ENCODE data around the gene ZSWIM5.
"Not testable (repeated sequence)": the region's sequence is repeated elsewhere in the genome, so short reads cannot be mapped to it uniquely, and the experiment has no call there.

The ZSWIM5 gene

DNA sequence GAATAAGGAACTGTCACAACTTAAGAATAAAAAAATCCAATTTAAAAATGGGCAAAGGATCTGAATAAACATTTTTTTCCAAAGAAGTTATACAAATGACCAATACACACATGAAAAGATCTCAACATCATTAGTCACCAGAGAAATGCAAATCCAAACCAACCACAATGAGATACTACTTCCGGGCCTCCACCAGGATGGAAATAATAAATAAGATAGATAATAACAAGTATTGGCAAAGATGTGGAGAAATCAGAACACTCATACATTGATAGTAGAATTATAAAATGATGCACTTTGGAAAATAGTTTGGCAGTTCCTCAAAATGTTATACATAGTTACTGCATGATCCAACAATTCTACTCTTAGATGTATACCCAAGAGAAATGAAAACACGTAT is 18.7 kb downstream of the ZSWIM5 start:
- no peak for TF ChIP-seq CTCF (IDR thresholded peaks at IDR 0.05; ENCODE audit: insufficient read depth, low read depth, low read length, missing control alignments)

DNA sequence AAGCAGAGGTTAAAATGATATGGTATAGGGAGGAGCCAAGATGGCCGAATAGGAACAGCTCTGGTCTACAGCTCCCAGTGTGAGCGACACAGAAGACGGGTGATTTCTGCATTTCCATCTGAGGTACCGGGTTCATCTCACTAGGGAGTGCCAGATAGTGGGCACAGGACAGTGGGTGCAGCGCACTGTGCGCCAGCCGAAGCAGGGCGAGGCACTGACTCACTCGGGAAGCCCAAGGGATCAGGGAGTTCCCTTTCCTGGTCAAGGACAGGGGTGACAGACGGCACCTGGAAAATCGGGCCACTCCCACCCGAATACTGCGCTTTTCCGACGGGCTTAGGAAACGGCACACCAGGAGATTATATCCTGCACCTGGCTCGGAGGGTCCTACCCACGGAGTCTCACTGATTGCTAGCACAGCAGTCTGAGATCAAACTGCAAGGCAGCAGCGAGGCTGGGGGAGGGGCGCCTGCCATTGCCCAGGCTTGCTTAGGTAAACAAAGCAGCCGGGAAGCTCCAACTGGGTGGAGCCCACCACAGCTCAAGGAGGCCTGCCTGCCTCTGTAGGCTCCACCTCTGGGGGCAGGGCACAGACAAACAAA is 26.4 kb downstream of the ZSWIM5 start:
- not testable (repeated sequence) for DNase-seq (ENCODE audit: low read depth); H3K4me3 ChIP-seq (ENCODE audit: low read depth, low read length)

More for the DNA sequence above, 18.7 kb downstream of the ZSWIM5 start:
- DNase-seq (ENCODE audit: low read depth) = no peak
- H3K4me3 ChIP-seq (ENCODE audit: low read depth, low read length) = no peak overlapping the region

GRCh38 chr1:45177452-45177851 is 29.0 kb downstream of the ZSWIM5 start:
- no peak overlapping the region for H3K4me3 ChIP-seq (ENCODE audit: low read depth, low read length)
- TF ChIP-seq CTCF (IDR thresholded peaks at IDR 0.05; ENCODE audit: insufficient read depth, low read depth, low read length, missing control alignments) = no peak
- DNase-seq (ENCODE audit: low read depth) = no peak

GRCh38 chr1:45172764-45173163 is 33.6 kb downstream of the ZSWIM5 start:
- H3K4me3 ChIP-seq (ENCODE audit: low read depth, low read length) = no peak overlapping the region
- DNase-seq (ENCODE audit: low read depth) = no peak
- no peak for TF ChIP-seq CTCF (IDR thresholded peaks at IDR 0.05; ENCODE audit: insufficient read depth, low read depth, low read length, missing control alignments)

- no peak overlapping the region for H3K4me3 ChIP-seq (ENCODE audit: low read depth, low read length)
- no peak for TF ChIP-seq CTCF (IDR thresholded peaks at IDR 0.05; ENCODE audit: insufficient read depth, low read depth, low read length, missing control alignments)
- DNase-seq (ENCODE audit: low read depth) = no peak
Observed at GRCh38 chr1:45172005-45172404, 34.4 kb downstream of the ZSWIM5 start.

GRCh38 chr1:45171575-45171974 is 34.8 kb downstream of the ZSWIM5 start:
- no peak for TF ChIP-seq CTCF (IDR thresholded peaks at IDR 0.05; ENCODE audit: insufficient read depth, low read depth, low read length, missing control alignments)

GRCh38 chr1:45170151-45170742 is 36.2 kb downstream of the ZSWIM5 start:
- no peak overlapping the region for H3K4me3 ChIP-seq (ENCODE audit: low read depth, low read length)
- DNase-seq (ENCODE audit: low read depth) = no peak
- no peak for TF ChIP-seq CTCF (IDR thresholded peaks at IDR 0.05; ENCODE audit: insufficient read depth, low read depth, low read length, missing control alignments)

More at GRCh38 chr1:45171575-45171974, 34.8 kb downstream of the ZSWIM5 start:
- no peak for DNase-seq (ENCODE audit: low read depth)
- no peak overlapping the region for H3K4me3 ChIP-seq (ENCODE audit: low read depth, low read length)

DNA sequence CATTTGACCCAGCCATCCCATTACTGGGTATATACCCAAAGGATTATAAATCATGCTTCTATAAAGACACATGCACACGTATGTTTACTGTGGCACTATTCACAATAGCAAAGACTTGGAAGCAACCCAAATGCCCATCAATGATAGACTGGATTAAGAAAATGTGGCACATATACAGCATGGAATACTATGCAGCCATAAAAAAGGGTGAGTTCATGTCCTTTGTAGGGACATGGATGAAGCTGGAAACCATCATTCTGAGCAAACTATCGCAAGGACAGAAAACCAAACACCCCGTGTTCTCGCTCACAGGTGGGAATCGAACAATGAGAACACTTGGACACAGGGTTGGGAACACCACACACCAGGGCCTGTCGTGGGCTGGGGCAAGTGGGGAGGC is 38.5 kb downstream of the ZSWIM5 start:
- not testable (repeated sequence) for DNase-seq (ENCODE audit: low read depth)

GRCh38 chr1:45164307-45164706 is 42.1 kb downstream of the ZSWIM5 start:
- DNase-seq (ENCODE audit: low read depth); H3K4me3 ChIP-seq (ENCODE audit: low read depth, low read length): not testable (repeated sequence)

More for the DNA sequence above, 38.5 kb downstream of the ZSWIM5 start:
- not testable (repeated sequence) for H3K4me3 ChIP-seq (ENCODE audit: low read depth, low read length)

- DNase-seq (ENCODE audit: low read depth); H3K4me3 ChIP-seq (ENCODE audit: low read depth, low read length): not testable (repeated sequence)
Observed at GRCh38 chr1:45163111-45163510, 43.3 kb downstream of the ZSWIM5 start.
